Endodermal cell (in vitro differentiated cells): ENCODE data around the gene FAM107B. TPM values are rescaled to one million over a fixed set of nuclear protein-coding genes. Genes with fewer than 3 reads are reported as not detected.

Experiments
- DNase-seq: peaks from one replicate; pipeline ENCODE4 v3.0.0-alpha.2; 2017
- H3K27ac ChIP-seq: 2 replicates; pipeline ENCODE4 v1.5.1; 2013; ENCODE audit warnings: mild to moderate bottlenecking, low read depth, low read length, moderate library complexity
- H3K27me3 ChIP-seq: 2 replicates; pipeline ENCODE4 v1.6.1; 2013; ENCODE audit warnings: mild to moderate bottlenecking, low read length, moderate library complexity; ENCODE audit not compliant: insufficient read depth, control insufficient read depth, poor library complexity, severe bottlenecking
- H3K36me3 ChIP-seq: 2 replicates; pipeline ENCODE4 v1.7.0; 2013; ENCODE audit warnings: mild to moderate bottlenecking, low read length, moderate library complexity; ENCODE audit not compliant: control insufficient read depth, insufficient read depth
- H3K4me1 ChIP-seq: one replicate; pipeline ENCODE4 v1.7.0; 2013; ENCODE audit warnings: low read length; ENCODE audit not compliant: control insufficient read depth, insufficient read depth
- H3K4me3 ChIP-seq: 2 replicates; pipeline ENCODE4 v1.5.1; 2013; ENCODE audit warnings: mild to moderate bottlenecking, low read length, moderate library complexity
- H3K9ac ChIP-seq: 2 replicates; pipeline ENCODE4 v1.6.1; 2013; ENCODE audit warnings: mild to moderate bottlenecking, low read length, moderate library complexity; ENCODE audit not compliant: poor library complexity, severe bottlenecking; ENCODE audit errors: extremely low read depth
- H3K9me3 ChIP-seq: 2 replicates; pipeline ENCODE4 v1.6.1; 2013; ENCODE audit warnings: mild to moderate bottlenecking, low read length, moderate library complexity; ENCODE audit not compliant: control insufficient read depth
- H3K27ac Mint-ChIP-seq: 2 replicates; pipeline ENCODE4 v1.8.0; 2020; ENCODE audit warnings: mixed read lengths
- H3K27me3 Mint-ChIP-seq: 2 replicates; pipeline ENCODE4 v1.8.0; 2021; ENCODE audit warnings: mild to moderate bottlenecking, mixed read lengths; ENCODE audit not compliant: insufficient read depth
- H3K36me3 Mint-ChIP-seq: 2 replicates; pipeline ENCODE4 v1.8.0; 2020; ENCODE audit warnings: low read depth, mixed read lengths
- H3K4me1 Mint-ChIP-seq: 2 replicates; pipeline ENCODE4 v1.8.0; 2020; ENCODE audit warnings: mixed read lengths
- H3K4me3 Mint-ChIP-seq: 2 replicates; pipeline ENCODE4 v1.8.0; 2020; ENCODE audit warnings: mild to moderate bottlenecking, moderate library complexity, mixed read lengths
- H3K9me3 Mint-ChIP-seq: 2 replicates; pipeline ENCODE4 v1.8.0; 2020; ENCODE audit warnings: mild to moderate bottlenecking, mixed read lengths
- WGBS, 2 experiments: methylation state at CpG; one replicate each; pipeline versions ENCODE4 v1.1.5 to v1.1.7; 2013; ENCODE audit warnings: missing lambda C conversion rate in 2 of 2, mixed read lengths in 1 of 2; ENCODE audit not compliant: insufficient coverage in 1 of 2, insufficient read length in 1 of 2; 5-methylcytosine and 5-hydroxymethylcytosine counted together
- total RNA-seq, 2 donors: library from RNA; stranded (reverse); fragmentation: NEBNext Ultra II Directional in 1 of 2; extraction: Animal tissue kit (Norgen Biotek cat#: 25700) in 1 of 2; gene quantifications; 2 replicates in 1 of 2; 3 replicates in 1 of 2; pipeline ENCODE4 v1.2.1, GENCODE V29; 2021
- TF ChIP-seq, protein P1 (sequence below): fragments of 200-600 bp; sonication (generic); conservative IDR thresholded peaks from 2 replicates; pipeline ENCODE4 v1.5.0; 2021; ENCODE audit warnings: antibody characterized with exemption, mild to moderate bottlenecking

FAM107B gene
- total RNA-seq, 2 donors from 2014 or later = 16.0 to 24.0 TPM

DNA sequence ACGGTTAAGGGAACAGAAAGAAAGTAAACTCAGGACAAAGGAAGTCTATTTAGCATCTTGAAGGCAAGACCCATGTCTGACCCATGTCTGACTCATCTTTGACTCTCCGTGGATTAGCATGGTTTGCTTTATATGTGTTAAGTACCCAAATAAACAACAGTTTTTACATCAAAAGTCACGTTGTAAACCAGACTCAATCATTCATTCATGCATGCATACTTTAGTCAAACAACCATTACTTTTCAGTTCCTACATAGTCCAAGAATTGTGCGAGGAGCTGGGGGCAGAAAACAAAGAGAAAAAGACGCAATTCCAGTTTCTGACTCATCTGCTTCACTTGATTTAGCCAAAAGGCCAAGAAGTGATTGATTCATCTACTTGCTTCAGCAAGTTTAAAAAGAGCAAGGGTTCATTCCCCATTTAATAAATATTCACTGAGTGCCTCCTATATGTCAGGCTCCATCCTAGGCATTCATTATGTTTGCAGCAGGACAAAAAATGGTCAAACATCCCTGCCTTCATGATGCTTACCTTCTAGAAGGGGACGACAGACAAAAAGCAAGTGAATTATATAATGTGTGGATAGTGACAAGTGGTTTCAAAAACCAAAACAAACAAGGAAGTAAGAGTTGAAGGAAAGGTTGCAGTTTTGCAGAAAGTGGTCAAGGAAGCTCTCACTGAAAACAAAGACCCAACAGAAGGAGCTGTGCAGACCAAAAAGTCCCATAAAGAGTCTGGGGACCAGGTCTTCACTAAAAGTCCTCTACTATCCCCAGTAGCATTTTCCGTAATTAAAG is 116.2 kb downstream of the FAM107B start:
- peaks cover 24% of the 10 kb centered on the region for H3K4me1 Mint-ChIP-seq

DNA sequence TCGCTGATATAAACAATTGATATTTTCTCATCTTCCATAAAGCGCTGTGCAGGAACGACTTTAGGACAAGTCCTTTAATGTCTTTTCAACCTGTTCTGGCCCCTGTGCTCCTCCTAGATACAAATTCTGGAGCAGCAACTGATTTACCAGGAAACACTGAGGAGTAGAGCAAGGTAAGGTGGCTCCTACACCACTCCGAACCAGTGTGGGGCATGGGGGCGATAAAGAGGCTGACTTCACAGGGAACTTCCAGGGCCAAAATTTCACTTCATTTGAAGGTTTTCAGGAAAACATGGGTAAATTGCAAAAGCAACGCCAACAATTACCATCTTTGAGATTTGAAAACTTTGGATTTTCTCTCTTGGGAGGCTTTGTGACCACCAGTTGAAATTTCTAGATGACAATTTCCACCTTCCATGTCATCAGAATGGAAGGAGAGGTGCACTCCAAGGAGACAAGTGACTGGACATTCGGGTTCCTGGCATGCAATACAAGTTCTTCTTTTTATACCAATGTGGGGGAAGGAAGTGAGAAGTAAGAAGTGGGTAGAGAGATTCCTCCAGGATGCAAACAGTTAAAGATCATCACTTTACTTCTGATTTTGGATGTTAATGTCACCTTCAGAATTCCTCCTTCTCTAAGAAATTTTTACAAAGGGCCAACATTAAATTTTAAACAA is 118.5 kb downstream of the FAM107B start:
- no peak overlapping the region for H3K4me3 ChIP-seq
- H3K4me1 ChIP-seq = peaks cover 27% of the 10 kb centered on the region
- DNase-seq = peak; percentile 69
- TF ChIP-seq, protein P1, sequence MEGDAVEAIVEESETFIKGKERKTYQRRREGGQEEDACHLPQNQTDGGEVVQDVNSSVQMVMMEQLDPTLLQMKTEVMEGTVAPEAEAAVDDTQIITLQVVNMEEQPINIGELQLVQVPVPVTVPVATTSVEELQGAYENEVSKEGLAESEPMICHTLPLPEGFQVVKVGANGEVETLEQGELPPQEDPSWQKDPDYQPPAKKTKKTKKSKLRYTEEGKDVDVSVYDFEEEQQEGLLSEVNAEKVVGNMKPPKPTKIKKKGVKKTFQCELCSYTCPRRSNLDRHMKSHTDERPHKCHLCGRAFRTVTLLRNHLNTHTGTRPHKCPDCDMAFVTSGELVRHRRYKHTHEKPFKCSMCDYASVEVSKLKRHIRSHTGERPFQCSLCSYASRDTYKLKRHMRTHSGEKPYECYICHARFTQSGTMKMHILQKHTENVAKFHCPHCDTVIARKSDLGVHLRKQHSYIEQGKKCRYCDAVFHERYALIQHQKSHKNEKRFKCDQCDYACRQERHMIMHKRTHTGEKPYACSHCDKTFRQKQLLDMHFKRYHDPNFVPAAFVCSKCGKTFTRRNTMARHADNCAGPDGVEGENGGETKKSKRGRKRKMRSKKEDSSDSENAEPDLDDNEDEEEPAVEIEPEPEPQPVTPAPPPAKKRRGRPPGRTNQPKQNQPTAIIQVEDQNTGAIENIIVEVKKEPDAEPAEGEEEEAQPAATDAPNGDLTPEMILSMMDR = peak; percentile 61
- peaks cover 4% of the 10 kb centered on the region for H3K27me3 Mint-ChIP-seq
- no peak overlapping the region for H3K27ac Mint-ChIP-seq
- WGBS, 2 experiments = 89 to 98% methylated on average over 6 to 7 of the region's 7 CpGs
- no peak overlapping the region for H3K27ac ChIP-seq
- peaks cover 2% of the 10 kb centered on the region for H3K36me3 Mint-ChIP-seq
- H3K9me3 ChIP-seq = no peaks in the 10 kb centered on the region
- no peak overlapping the region for H3K4me3 Mint-ChIP-seq
- no peaks in the 10 kb centered on the region for H3K9me3 Mint-ChIP-seq
- no peaks in the 10 kb centered on the region for H3K27me3 ChIP-seq
- H3K9ac ChIP-seq = no peak overlapping the region
- H3K4me1 Mint-ChIP-seq = peaks cover 42% of the 10 kb centered on the region
- no peaks in the 10 kb centered on the region for H3K36me3 ChIP-seq

More for the DNA sequence above, 116.2 kb downstream of the FAM107B start:
- Mint-ChIP-seq H3K9me3 (no peaks in the 10 kb centered on the region), H3K4me3 (no peak overlapping the region), H3K27me3 (peaks cover 5% of the 10 kb centered on the region), H3K27ac (no peak overlapping the region), H3K36me3 (peaks cover 2% of the 10 kb centered on the region)
- Histone ChIP-seq H3K4me3 (no peak overlapping the region), H3K9me3 (no peaks in the 10 kb centered on the region), H3K9ac (no peak overlapping the region), H3K36me3 (no peaks in the 10 kb centered on the region), H3K27ac (no peak overlapping the region), H3K27me3 (no peaks in the 10 kb centered on the region), H3K4me1 (peaks cover 13% of the 10 kb centered on the region)
- WGBS, 2 experiments = 75 to 84% methylated on average over 3 to 7 of the region's 7 CpGs
- no peak for DNase-seq
- TF ChIP-seq, protein P1 = no peak

DNA sequence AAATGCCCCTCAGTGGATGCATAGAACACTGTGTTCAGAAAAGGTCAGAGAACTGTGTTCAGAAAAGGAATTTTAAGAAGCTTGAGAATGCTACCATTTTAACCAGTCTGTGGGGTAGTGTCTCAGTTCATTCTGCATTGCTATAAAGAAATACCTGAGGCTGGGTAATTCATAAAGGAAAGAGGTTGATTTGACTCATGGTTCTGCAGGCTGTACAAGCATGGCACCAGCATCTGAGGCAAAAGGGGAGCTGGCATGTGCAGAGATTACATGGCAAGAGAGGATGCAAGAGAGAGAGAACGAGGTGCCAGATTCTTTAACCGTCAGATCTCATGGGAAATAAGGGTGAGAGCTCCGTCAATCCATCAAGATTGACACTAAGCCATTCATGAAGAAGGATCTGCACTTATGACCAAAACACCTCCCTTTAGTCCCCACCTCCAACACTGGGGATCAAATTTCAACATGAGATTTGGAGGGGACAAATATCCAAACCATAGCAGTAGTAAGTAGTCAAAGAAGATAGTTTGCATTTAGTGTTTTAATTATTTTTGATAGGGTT is 119.8 kb downstream of the FAM107B start:
- Histone ChIP-seq H3K27me3 (no peaks in the 10 kb centered on the region), H3K4me1 (peaks cover 27% of the 10 kb centered on the region), H3K4me3 (no peak overlapping the region), H3K36me3 (no peaks in the 10 kb centered on the region), H3K9me3 (no peaks in the 10 kb centered on the region), H3K27ac (no peak overlapping the region), H3K9ac (no peak overlapping the region)
- TF ChIP-seq, protein P1 = no peak
- Mint-ChIP-seq H3K27me3 (no peaks in the 10 kb centered on the region), H3K36me3 (no peaks in the 10 kb centered on the region), H3K27ac (no peak overlapping the region), H3K4me3 (no peak overlapping the region), H3K4me1 (peaks cover 43% of the 10 kb centered on the region), H3K9me3 (no peaks in the 10 kb centered on the region)
- peak; percentile 53 for DNase-seq
- 88 to 100% methylated on average over 1 to 3 of the region's 3 CpGs for WGBS, 2 experiments
